Mammary epithelial cell (primary cell): ENCODE measurements around the gene UNC80.

ENCODE experiments used
- CTCF ChIP-seq, 2 donors: IDR thresholded peaks in 1 of 2; conservative IDR thresholded peaks in 1 of 2; 2 replicates each; pipeline ENCODE4 v1.5.1; 2011 to 2012; ENCODE audit warnings: inconsistent platforms in 2 of 2, low read length in 2 of 2, mild to moderate bottlenecking in 2 of 2, control low read depth in 1 of 2, low read depth in 1 of 2; ENCODE audit not compliant: insufficient read depth in 1 of 2; ENCODE audit errors: extremely low read depth in 1 of 2
- EZH2 ChIP-seq: IDR thresholded peaks from 2 replicates; pipeline ENCODE4 v1.6.1; 2012; ENCODE audit warnings: low read length, inconsistent platforms, borderline replicate concordance

- no peak for TF ChIP-seq CTCF (conservative IDR thresholded peaks at IDR 0.05 in 1 of 2, IDR thresholded peaks at IDR 0.05 in 1 of 2; ENCODE audit: extremely low read depth in 1 of 2, insufficient read depth in 1 of 2, low read depth in 1 of 2, low read length in 2 of 2)
- TF ChIP-seq EZH2, result no peak
These were observed 266.4 kb downstream of the UNC80 start for GRCh38 chr2:210038078-210038477.
